Tracheal epithelial cell (primary cell): Measurements from ENCODE around the gene SET. TPM values are rescaled to one million over a fixed set of nuclear protein-coding genes. Genes with fewer than 3 reads are reported as not detected.

Experiments
- total RNA-seq: library from RNA; depleted of rRNA; stranded (reverse); fragments of >200 nt; gene quantifications from 2 replicates; pipeline ENCODE4 v1.2.1, GENCODE V29; 2014

The SET gene, protein sequence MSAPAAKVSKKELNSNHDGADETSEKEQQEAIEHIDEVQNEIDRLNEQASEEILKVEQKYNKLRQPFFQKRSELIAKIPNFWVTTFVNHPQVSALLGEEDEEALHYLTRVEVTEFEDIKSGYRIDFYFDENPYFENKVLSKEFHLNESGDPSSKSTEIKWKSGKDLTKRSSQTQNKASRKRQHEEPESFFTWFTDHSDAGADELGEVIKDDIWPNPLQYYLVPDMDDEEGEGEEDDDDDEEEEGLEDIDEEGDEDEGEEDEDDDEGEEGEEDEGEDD
- total RNA-seq = 528 and 661 TPM in 2 replicates

DNA sequence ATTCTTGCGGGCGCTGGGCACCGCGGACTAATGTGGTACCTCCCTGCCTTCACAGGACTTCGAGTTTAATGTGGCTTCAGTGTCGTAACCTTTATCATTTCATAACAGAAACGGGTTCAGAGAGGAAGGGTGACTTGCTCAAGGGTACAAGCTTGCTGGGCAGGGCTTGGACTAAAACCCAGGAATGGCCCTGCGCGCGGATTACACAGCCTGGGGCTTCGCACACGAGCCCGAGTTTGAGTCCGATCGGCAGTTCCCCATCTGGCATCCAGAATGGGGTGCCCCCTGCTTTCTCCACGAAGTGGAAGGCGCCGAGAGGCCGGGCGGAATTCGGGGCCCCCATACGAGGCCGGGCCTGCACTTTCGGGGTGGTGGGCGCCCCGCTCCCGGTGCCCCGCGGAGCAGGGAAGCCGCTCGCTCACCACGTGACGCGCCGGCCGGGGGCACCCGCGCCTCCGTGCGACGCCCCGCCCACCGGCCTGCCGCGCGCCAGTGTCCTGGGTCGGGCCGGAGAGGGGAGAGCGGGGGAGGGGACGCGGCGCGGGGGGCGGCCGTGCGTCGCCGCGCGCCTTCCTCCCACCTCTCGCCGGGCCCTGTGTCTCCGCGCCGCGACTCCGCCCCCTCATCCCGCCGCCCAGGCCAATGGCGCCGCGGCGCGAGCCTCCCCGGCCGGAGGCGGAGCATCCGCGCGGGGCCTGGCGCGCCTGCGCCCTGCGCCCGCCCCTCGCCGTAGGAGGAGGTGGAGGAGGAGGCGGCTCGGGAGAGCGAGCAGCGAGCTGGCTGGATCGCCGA, at the start of gene SET:
Gene SET, plus strand, starts transcription at position 722 of the 792 bp plus-strand sequence. CDS start 361 bp downstream, outside the sequence.

DNA sequence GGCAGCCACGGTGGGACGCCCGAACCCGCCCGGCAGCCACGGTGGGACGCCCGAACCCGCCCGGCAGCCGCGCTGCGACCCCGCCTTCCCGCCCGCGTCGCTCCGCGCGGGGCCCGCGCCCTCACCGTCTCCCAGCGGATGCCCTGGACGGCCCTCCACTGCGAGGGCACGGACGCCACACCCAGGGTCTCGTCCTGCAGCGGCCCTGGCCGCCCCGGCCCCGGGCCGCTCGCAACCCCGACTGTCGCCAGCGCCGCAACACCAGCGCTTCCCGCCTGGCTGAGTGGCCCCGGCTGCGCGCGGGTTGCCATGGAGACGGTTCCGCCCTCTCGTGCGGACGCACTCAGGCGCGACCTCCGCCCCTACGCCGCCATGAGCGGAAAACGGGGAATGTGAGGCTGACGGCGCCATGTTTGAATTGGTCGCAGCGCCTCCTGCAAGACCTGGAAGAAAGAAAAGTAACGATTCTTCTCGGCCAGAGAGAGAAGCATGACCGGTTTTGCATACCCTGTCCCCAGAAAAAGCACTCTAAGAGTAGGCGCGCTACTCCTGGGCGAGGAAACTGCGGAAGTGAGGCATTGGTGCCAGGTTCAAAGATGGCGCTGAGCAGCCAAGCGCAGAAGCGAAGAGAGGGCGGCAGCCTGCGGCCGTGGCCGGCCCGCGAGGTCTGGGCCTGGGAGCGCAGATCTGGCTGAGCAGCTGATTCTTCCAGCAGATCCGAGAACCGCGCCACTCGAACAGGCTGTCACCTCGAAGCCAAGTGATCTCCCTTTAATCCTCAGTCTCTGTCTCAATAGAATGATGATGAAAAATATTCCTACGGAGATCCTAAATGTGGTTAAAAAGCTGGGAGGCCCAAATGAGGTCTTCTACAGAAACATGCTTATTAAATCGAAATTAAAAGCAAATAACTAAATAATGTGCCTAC, 32.3 kb upstream of the SET start, which contains the start of gene DYNC2I2:
Gene DYNC2I2, minus strand, starts transcription at position 432 of the 928 bp plus-strand sequence. Its CDS starts 121 bp downstream, at position 311.

DNA sequence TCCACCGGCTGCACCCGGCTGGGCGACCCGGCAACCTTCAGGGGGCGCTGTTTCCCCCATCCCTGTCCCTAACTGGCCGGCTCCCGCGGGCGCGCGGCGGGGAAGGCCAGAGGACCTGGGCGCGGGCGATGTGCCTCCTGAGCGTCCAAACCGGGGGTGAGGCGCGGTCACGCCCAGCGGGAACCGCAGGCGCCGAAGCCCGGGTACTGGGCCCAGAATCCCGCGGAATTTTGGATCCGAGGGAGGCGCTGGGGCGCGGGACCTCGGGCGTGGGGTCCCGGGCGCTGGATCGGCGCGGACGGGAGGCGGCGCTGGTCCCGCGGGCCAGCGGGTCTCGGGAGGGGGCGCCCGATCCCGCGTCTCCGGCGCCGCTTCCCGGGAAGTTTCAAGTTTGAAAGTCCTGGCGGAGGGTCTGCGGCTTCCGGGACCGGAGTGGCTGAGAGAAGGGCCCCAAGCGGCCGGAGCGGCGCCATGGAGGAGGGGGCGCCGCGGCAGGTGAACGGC, 13.5 kb downstream of the SET start, which contains the start of gene PKN3:
Gene PKN3, plus strand, starts transcription at position 59 of the 504 bp plus-strand sequence. Its CDS starts 413 bp downstream, at position 472.

DNA sequence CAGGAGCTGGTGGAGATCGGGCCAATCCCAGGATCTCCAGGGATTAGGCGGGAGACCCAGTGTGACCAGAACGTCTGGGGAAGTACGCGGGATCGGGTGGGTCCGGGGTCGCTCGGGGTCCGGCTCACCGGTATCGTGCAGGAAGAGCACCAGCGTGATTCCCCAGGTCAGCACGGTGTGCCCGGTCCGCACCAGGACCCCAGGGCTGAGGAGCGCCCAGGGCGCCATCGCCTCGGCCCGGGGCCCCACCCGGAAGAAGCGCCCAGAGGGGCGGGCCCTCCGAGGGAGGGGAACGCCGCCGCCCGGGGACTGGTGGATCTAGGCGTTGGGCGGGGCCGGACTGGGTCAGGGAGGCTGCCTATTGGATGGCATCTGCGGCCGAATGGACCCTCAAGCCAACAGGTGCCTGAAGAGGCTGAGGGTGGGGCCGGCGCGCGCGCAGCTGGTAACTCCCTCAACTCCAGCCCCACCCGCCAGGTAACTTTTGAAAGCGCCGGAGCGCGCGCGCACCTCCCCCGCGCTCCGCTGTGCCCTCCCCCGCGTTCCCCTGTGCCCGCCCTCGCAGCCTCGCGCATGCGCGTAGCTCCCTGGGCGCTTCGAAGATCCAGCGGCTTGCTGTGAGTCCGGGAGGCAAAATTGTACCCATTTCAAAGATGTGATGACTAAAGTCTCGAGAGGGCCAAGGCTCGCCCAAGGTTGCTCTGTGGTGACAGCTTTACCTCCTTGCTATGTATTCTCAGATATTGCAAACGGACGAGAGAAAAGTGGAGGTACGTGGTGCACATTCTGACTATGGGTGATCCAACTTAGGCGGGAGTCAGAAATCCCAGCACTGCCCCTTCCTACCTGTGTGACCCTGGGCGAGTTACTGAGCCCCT, 35.1 kb downstream of the SET start, which contains the start of gene ZDHHC12:
Gene ZDHHC12, minus strand, starts transcription at position 262 of the 878 bp plus-strand sequence. Its CDS starts 34 bp downstream, at position 228.

Other genes starting within 250 kb of the SET start
- 11.9 and 23.9 TPM in 2 replicates for gene ODF2, start 233.2 kb upstream of the SET start, total RNA-seq
- 23.6 and 29.6 TPM in 2 replicates for gene GLE1, start 184.5 kb upstream of the SET start, total RNA-seq
- 137 and 229 TPM in 2 replicates for gene SPTAN1, start 136.6 kb upstream of the SET start, total RNA-seq
- gene DYNC2I2, start 32.4 kb upstream of the SET start, total RNA-seq = 41.7 and 43.1 TPM in 2 replicates
- 1.7 and 2.1 TPM in 2 replicates for gene PKN3, start 13.3 kb downstream of the SET start, total RNA-seq
- gene ZDHHC12, start 34.9 kb downstream of the SET start, total RNA-seq = 44.3 and 58.0 TPM in 2 replicates
- 15.8 and 23.4 TPM in 2 replicates for gene ZER1, start 82.7 kb downstream of the SET start, total RNA-seq
- 5.5 and 10.7 TPM in 2 replicates for gene TBC1D13, start 98.0 kb downstream of the SET start, total RNA-seq
- 79.5 and 82.5 TPM in 2 replicates for gene ENDOG, start 129.3 kb downstream of the SET start, total RNA-seq
- 12.3 and 22.8 TPM in 2 replicates for gene SPOUT1, start 140.6 kb downstream of the SET start, total RNA-seq
- gene KYAT1, start 192.7 kb downstream of the SET start, total RNA-seq = 12.5 and 24.1 TPM in 2 replicates
- gene LRRC8A, start 192.9 kb downstream of the SET start, total RNA-seq = 254 and 316 TPM in 2 replicates
- gene PHYHD1, start 231.8 kb downstream of the SET start, total RNA-seq = 1.1 and 13.3 TPM in 2 replicates